ENCODE measurements around the gene BDKRB2. TPM values are rescaled to one million over a fixed set of nuclear protein-coding genes. Genes with fewer than 3 reads are reported as not detected.

BDKRB2 gene
- total and polyA plus RNA-seq, 2 of the 8 experiments (the other 6 are each of a cell fraction or from before 2014, with no cell fraction given) = 0.13 to 0.21 TPM

DNA sequence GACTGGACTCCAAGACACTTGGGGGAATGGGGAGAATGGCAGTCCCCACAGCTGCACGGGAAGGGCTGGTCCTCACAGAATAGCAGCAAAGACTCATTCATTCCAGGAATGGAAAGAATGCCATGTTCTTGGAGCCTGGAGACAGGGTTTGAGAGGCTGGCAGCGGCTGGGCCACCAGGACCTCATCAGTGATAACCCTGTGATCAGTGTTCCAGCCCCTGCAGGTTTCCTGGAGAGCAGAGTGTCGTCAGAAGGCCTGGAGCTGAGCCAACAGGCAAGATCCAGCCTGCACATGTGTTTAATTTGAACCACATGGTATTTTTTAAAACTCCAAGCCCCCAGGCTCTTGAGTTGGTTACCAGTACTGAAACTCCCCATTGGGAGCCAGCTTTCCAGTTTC lies 62.7 kb downstream of the BDKRB2 start:
- H2BK15ac ChIP-seq (ENCODE audit: low read length) = no peak overlapping the region
- no peaks in the 10 kb centered on the region for H4K20me1 ChIP-seq (replicated peaks in 1 of 2; ENCODE audit: control insufficient read depth in 1 of 2, insufficient read depth in 2 of 2, low read length in 2 of 2)
- H2AK5ac ChIP-seq (ENCODE audit: low read depth, low read length) = no peak overlapping the region
- H3K14ac ChIP-seq (ENCODE audit: insufficient read length) = no peak overlapping the region
- H3K9me3 ChIP-seq (ENCODE audit: insufficient read depth in 2 of 2, low read depth in 1 of 2, low read length in 1 of 2) = 0 out of 4 replicates have a peak, but pooled peaks cover 0 to 4% of the 10 kb centered on the region in 2 experiments
- H3K4ac ChIP-seq (replicated peaks; ENCODE audit: insufficient read length, low read depth, low read length) = no peak overlapping the region
- no peak overlapping the region for H2BK5ac ChIP-seq (ENCODE audit: low read depth, low read length)
- no peak overlapping the region for H2BK12ac ChIP-seq (ENCODE audit: low read depth, low read length)
- H4K91ac ChIP-seq (replicated peaks; ENCODE audit: insufficient read length, low read length) = no peak overlapping the region
- H2BK120ac ChIP-seq (replicated peaks; ENCODE audit: low read depth, low read length) = no peak overlapping the region
- CTCF ChIA-PET (ENCODE audit: partially characterized antibody) = interaction anchor here (1.2 kb wide), 1 partner anchor 166 kb away, joined by 3 read pairs; no protein-coding TSS in a partner anchor
- no peak overlapping the region for H3K9ac ChIP-seq (replicated peaks in 1 of 4; ENCODE audit: extremely low read depth in 1 of 4, low read depth in 3 of 4, low read length in 3 of 4)
- no peak overlapping the region for H2BK20ac ChIP-seq (ENCODE audit: low read length)
- H4K8ac ChIP-seq (ENCODE audit: extremely low read depth, insufficient read depth, low read length) = no peak overlapping the region
- no peaks in the 10 kb centered on the region for H3K79me2 ChIP-seq (ENCODE audit: control insufficient read depth in 1 of 2, insufficient read depth in 2 of 2, low read length in 2 of 2)
- DNase-seq (ENCODE audit: low read depth in 1 of 2, low spot score in 2 of 2) = no peak
- H3K56ac ChIP-seq (replicated peaks; ENCODE audit: insufficient read length, low read depth, low read length) = no peak overlapping the region
- no peaks in the 10 kb centered on the region for H3K36me3 ChIP-seq (ENCODE audit: control insufficient read depth in 2 of 4, insufficient read depth in 4 of 4, low read length in 3 of 4)
- H3K27me3 ChIP-seq (replicated peaks in 1 of 4; ENCODE audit: control insufficient read depth in 3 of 4, extremely low read depth in 1 of 4, insufficient read depth in 3 of 4, low read length in 3 of 4) = no peaks in the 10 kb centered on the region
- no peak overlapping the region for H3K4me3 ChIP-seq (ENCODE audit: extremely low read depth in 1 of 4, insufficient read depth in 2 of 4, low read depth in 3 of 4, low read length in 4 of 4)
- no peak overlapping the region for H4K5ac ChIP-seq (ENCODE audit: insufficient read length, low read depth, low read length)
- no peaks in the 10 kb centered on the region for H3K23me2 ChIP-seq (ENCODE audit: low read depth, low read length)
- no peaks in the 10 kb centered on the region for H3K4me1 ChIP-seq (replicated peaks in 1 of 4; ENCODE audit: control insufficient read depth in 3 of 4, insufficient read depth in 4 of 4, low read length in 3 of 4)
- no peak for FAIRE-seq
- H2AFZ ChIP-seq (ENCODE audit: low read length) = no peak overlapping the region
- no peaks in the 10 kb centered on the region for H3K79me1 ChIP-seq (ENCODE audit: low read depth, low read length)
- H3K4me2 ChIP-seq (ENCODE audit: insufficient read depth in 1 of 2, low read depth in 2 of 2, low read length in 2 of 2) = no peak overlapping the region
- H3K27ac ChIP-seq (ENCODE audit: low read depth, low read length) = no peak overlapping the region
- no peak overlapping the region for H3K18ac ChIP-seq (ENCODE audit: extremely low read depth, low read length)
- WGBS, 2 experiments (ENCODE audit: extremely low coverage in 1 of 2, insufficient coverage in 1 of 2, insufficient read length in 1 of 2, insufficient replicate concordance in 2 of 2, low coverage in 1 of 2, low lambda C conversion rate in 2 of 2, missing lambda C conversion rate in 1 of 2) = 78% methylated on average over 3 of the region's 3 CpGs; no CpG with 5 or more reads in 1 of the 2 experiments
- POLR2A ChIA-PET (ENCODE audit: partially characterized antibody) = no interaction called here
- H3K23ac ChIP-seq (ENCODE audit: insufficient read length) = no peak overlapping the region
- TF ChIP-seq POU5F1 (IDR thresholded peaks at IDR 0.05; ENCODE audit: low read depth, low read length) (no peak), CHD2 (IDR thresholded peaks at IDR 0.05; ENCODE audit: low read length) (no peak), GTF2F1 (IDR thresholded peaks at IDR 0.05; ENCODE audit: borderline replicate concordance, low read depth, low read length) (no peak), CBX8 (IDR thresholded peaks at IDR 0.05; ENCODE audit: borderline replicate concordance, low read depth, low read length) (no peak), TAF7 (optimal IDR thresholded peaks at IDR 0.05; ENCODE audit: borderline replicate concordance, low read depth, low read length) (no peak), TCF12 (IDR thresholded peaks at IDR 0.05; ENCODE audit: low read depth, low read length) (no peak), JUND (IDR thresholded peaks at IDR 0.05; ENCODE audit: low read length) (no peak), TEAD4 (IDR thresholded peaks at IDR 0.05; ENCODE audit: low read depth, low read length) (no peak), EP300 (IDR thresholded peaks at IDR 0.05; ENCODE audit: borderline replicate concordance in 1 of 2, low read depth in 2 of 2, low read length in 2 of 2) (no peak), KDM5A (IDR thresholded peaks at IDR 0.05; ENCODE audit: low read length) (no peak), CBX5 (IDR thresholded peaks at IDR 0.05; ENCODE audit: low read depth, low read length) (no peak), CREB1 (IDR thresholded peaks at IDR 0.05) (no peak), POLR2AphosphoS5 (IDR thresholded peaks at IDR 0.05; ENCODE audit: low read depth, low read length) (no peak)
- TF ChIP-seq, protein P1, sequence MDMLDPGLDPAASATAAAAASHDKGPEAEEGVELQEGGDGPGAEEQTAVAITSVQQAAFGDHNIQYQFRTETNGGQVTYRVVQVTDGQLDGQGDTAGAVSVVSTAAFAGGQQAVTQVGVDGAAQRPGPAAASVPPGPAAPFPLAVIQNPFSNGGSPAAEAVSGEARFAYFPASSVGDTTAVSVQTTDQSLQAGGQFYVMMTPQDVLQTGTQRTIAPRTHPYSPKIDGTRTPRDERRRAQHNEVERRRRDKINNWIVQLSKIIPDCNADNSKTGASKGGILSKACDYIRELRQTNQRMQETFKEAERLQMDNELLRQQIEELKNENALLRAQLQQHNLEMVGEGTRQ (IDR thresholded peaks at IDR 0.05; ENCODE audit: low read length) = no peak
- TF ChIP-seq, protein P2, sequence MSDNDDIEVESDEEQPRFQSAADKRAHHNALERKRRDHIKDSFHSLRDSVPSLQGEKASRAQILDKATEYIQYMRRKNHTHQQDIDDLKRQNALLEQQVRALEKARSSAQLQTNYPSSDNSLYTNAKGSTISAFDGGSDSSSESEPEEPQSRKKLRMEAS (IDR thresholded peaks at IDR 0.05) = no peak

Measured in H1 (cell line).